Measurements from ENCODE around the gene ARHGAP4.

The ARHGAP4 gene

GRCh38 chrX:153883163-153883843, 42.8 kb downstream of the ARHGAP4 start:
- Histone ChIP-seq H3F3A (ENCODE audit: insufficient read depth, low read length) (no peaks in the 10 kb centered on the region), H3K9me2 (ENCODE audit: low read depth, low read length) (no peaks in the 10 kb centered on the region), H3K27ac (ENCODE audit: low read depth, low read length, poor library complexity, severe bottlenecking) (no peak overlapping the region), H3K79me2 (ENCODE audit: insufficient read depth, low read length) (no peaks in the 10 kb centered on the region), H3K9ac (ENCODE audit: low read length) (no peak overlapping the region), H3K4me3 (ENCODE audit: low read depth, low read length, poor library complexity, severe bottlenecking) (no peak overlapping the region), H3K4me2 (ENCODE audit: low read length) (no peak overlapping the region), H4K20me1 (ENCODE audit: insufficient read depth, low read length) (no peaks in the 10 kb centered on the region), H3K4me1 (ENCODE audit: insufficient read depth, low read length, severe bottlenecking) (no peaks in the 10 kb centered on the region), H3K27me3 (ENCODE audit: insufficient read depth, low read length) (no peaks in the 10 kb centered on the region), H2AFZ (ENCODE audit: low read length) (no peak overlapping the region), H3K9me3 (ENCODE audit: low read length) (no peaks in the 10 kb centered on the region), H3K36me3 (ENCODE audit: insufficient read depth, low read length) (no peaks in the 10 kb centered on the region)
- TF ChIP-seq CTCF (IDR thresholded peaks at IDR 0.05; ENCODE audit: low read length): no peak
- TF ChIP-seq EZH2 (IDR thresholded peaks at IDR 0.05; ENCODE audit: borderline replicate concordance, low read length): no peak

GRCh38 chrX:153882557-153882956, 43.5 kb downstream of the ARHGAP4 start:
- no peak overlapping the region for H3K4me3 ChIP-seq (ENCODE audit: low read depth, low read length, poor library complexity, severe bottlenecking)
- no peaks in the 10 kb centered on the region for H4K20me1 ChIP-seq (ENCODE audit: insufficient read depth, low read length)
- TF ChIP-seq CTCF (IDR thresholded peaks at IDR 0.05; ENCODE audit: low read length) (no peak), EZH2 (IDR thresholded peaks at IDR 0.05; ENCODE audit: borderline replicate concordance, low read length) (no peak)
- H2AFZ ChIP-seq (ENCODE audit: low read length): no peak overlapping the region
- H3F3A ChIP-seq (ENCODE audit: insufficient read depth, low read length): no peaks in the 10 kb centered on the region
- no peaks in the 10 kb centered on the region for H3K36me3 ChIP-seq (ENCODE audit: insufficient read depth, low read length)
- no peak overlapping the region for H3K4me2 ChIP-seq (ENCODE audit: low read length)
- no peaks in the 10 kb centered on the region for H3K79me2 ChIP-seq (ENCODE audit: insufficient read depth, low read length)
- H3K27ac ChIP-seq (ENCODE audit: low read depth, low read length, poor library complexity, severe bottlenecking): no peak overlapping the region
- H3K27me3 ChIP-seq (ENCODE audit: insufficient read depth, low read length): no peaks in the 10 kb centered on the region
- H3K9ac ChIP-seq (ENCODE audit: low read length): no peak overlapping the region
- no peaks in the 10 kb centered on the region for H3K4me1 ChIP-seq (ENCODE audit: insufficient read depth, low read length, severe bottlenecking)
- H3K9me3 ChIP-seq (ENCODE audit: low read length): no peaks in the 10 kb centered on the region
- no peaks in the 10 kb centered on the region for H3K9me2 ChIP-seq (ENCODE audit: low read depth, low read length)

GRCh38 chrX:153882086-153882498, 44.0 kb downstream of the ARHGAP4 start:
- H3F3A ChIP-seq (ENCODE audit: insufficient read depth, low read length): no peaks in the 10 kb centered on the region
- TF ChIP-seq EZH2 (IDR thresholded peaks at IDR 0.05; ENCODE audit: borderline replicate concordance, low read length) (no peak), CTCF (IDR thresholded peaks at IDR 0.05; ENCODE audit: low read length) (no peak)
- no peak overlapping the region for H2AFZ ChIP-seq (ENCODE audit: low read length)
- no peaks in the 10 kb centered on the region for H3K9me2 ChIP-seq (ENCODE audit: low read depth, low read length)
- no peaks in the 10 kb centered on the region for H4K20me1 ChIP-seq (ENCODE audit: insufficient read depth, low read length)
- no peaks in the 10 kb centered on the region for H3K9me3 ChIP-seq (ENCODE audit: low read length)
- no peaks in the 10 kb centered on the region for H3K4me1 ChIP-seq (ENCODE audit: insufficient read depth, low read length, severe bottlenecking)
- H3K9ac ChIP-seq (ENCODE audit: low read length): no peak overlapping the region
- H3K79me2 ChIP-seq (ENCODE audit: insufficient read depth, low read length): no peaks in the 10 kb centered on the region
- no peaks in the 10 kb centered on the region for H3K27me3 ChIP-seq (ENCODE audit: insufficient read depth, low read length)
- H3K4me2 ChIP-seq (ENCODE audit: low read length): no peak overlapping the region
- no peak overlapping the region for H3K4me3 ChIP-seq (ENCODE audit: low read depth, low read length, poor library complexity, severe bottlenecking)
- H3K36me3 ChIP-seq (ENCODE audit: insufficient read depth, low read length): no peaks in the 10 kb centered on the region
- no peak overlapping the region for H3K27ac ChIP-seq (ENCODE audit: low read depth, low read length, poor library complexity, severe bottlenecking)
